BE2C (cell line): ENCODE measurements around the gene LAMA1.

Source experiments
- DNase-seq: peaks from one replicate; pipeline ENCODE4 v3.0.0-alpha.2; 2020
- H3K27me3 ChIP-seq: fragments of 250-450 bp; sonication (Bioruptor Pico); 2 replicates; pipeline ENCODE4 v1.5.1; 2020; ENCODE audit warnings: mild to moderate bottlenecking
- H3K36me3 ChIP-seq: fragments of 250-450 bp; sonication (Bioruptor Pico); 2 replicates; pipeline ENCODE4 v1.5.1; 2020; ENCODE audit warnings: mild to moderate bottlenecking
- H3K4me1 ChIP-seq: fragments of 250-450 bp; sonication (Bioruptor Pico); 2 replicates; pipeline ENCODE4 v1.5.1; 2020
- H3K4me3 ChIP-seq: 2 replicates; pipeline ENCODE4 v1.5.1; 2011; ENCODE audit warnings: low read depth, low read length
- H3K9me3 ChIP-seq: fragments of 250-450 bp; sonication (Bioruptor Pico); 2 replicates; pipeline ENCODE4 v1.5.1; 2020
- CTCF ChIP-seq: IDR thresholded peaks from 2 replicates; pipeline ENCODE4 v1.5.1; 2012; ENCODE audit warnings: mild to moderate bottlenecking, low read depth, low read length

LAMA1 gene

GRCh38 chr18:6982398-6982797 is 135.2 kb downstream of the LAMA1 start:
- no peak for TF ChIP-seq CTCF
- H3K4me3 ChIP-seq = no peak overlapping the region
- H3K4me1 ChIP-seq = no peaks in the 10 kb centered on the region
- H3K36me3 ChIP-seq = no peaks in the 10 kb centered on the region
- DNase-seq = no peak
- H3K27me3 ChIP-seq = no peaks in the 10 kb centered on the region
- no peaks in the 10 kb centered on the region for H3K9me3 ChIP-seq

- DNase-seq = no peak
- H3K27me3 ChIP-seq = no peaks in the 10 kb centered on the region
- TF ChIP-seq CTCF = no peak
- no peak overlapping the region for H3K4me3 ChIP-seq
- no peaks in the 10 kb centered on the region for H3K36me3 ChIP-seq
- H3K9me3 ChIP-seq = no peaks in the 10 kb centered on the region
- no peaks in the 10 kb centered on the region for H3K4me1 ChIP-seq
These were observed 137.2 kb downstream of the LAMA1 start for GRCh38 chr18:6980363-6980762.

- no peaks in the 10 kb centered on the region for H3K4me1 ChIP-seq
- no peaks in the 10 kb centered on the region for H3K9me3 ChIP-seq
- H3K27me3 ChIP-seq = no peaks in the 10 kb centered on the region
- no peaks in the 10 kb centered on the region for H3K36me3 ChIP-seq
- DNase-seq = no peak
- TF ChIP-seq CTCF = no peak
- H3K4me3 ChIP-seq = no peak overlapping the region
These were observed 137.6 kb downstream of the LAMA1 start for GRCh38 chr18:6979954-6980353.

- H3K9me3 ChIP-seq = no peaks in the 10 kb centered on the region
- H3K4me3 ChIP-seq = no peak overlapping the region
- no peaks in the 10 kb centered on the region for H3K4me1 ChIP-seq
- TF ChIP-seq CTCF = no peak
- no peaks in the 10 kb centered on the region for H3K36me3 ChIP-seq
- H3K27me3 ChIP-seq = no peaks in the 10 kb centered on the region
- DNase-seq = no peak
These were observed 140.7 kb downstream of the LAMA1 start for GRCh38 chr18:6976935-6977334.

- Histone ChIP-seq H3K27me3 (no peaks in the 10 kb centered on the region), H3K4me1 (no peaks in the 10 kb centered on the region), H3K36me3 (no peaks in the 10 kb centered on the region), H3K4me3 (no peak overlapping the region), H3K9me3 (no peaks in the 10 kb centered on the region)
- no peak for TF ChIP-seq CTCF
- DNase-seq = no peak
These were observed 142.5 kb downstream of the LAMA1 start for GRCh38 chr18:6975084-6975483.

GRCh38 chr18:6971823-6972478 is 145.6 kb downstream of the LAMA1 start:
- Histone ChIP-seq H3K4me1 (no peaks in the 10 kb centered on the region), H3K9me3 (no peaks in the 10 kb centered on the region), H3K36me3 (no peaks in the 10 kb centered on the region), H3K27me3 (no peaks in the 10 kb centered on the region), H3K4me3 (no peak overlapping the region)
- no peak for DNase-seq
- TF ChIP-seq CTCF = no peak
